ENCODE data around the gene PHLDB3. TPM values are rescaled to one million over a fixed set of nuclear protein-coding genes. Genes with fewer than 3 reads are reported as not detected.
"Not testable (repeated sequence)": the region's sequence is repeated elsewhere in the genome, so short reads cannot be mapped to it uniquely, and the experiment has no call there.

The PHLDB3 gene
- total RNA-seq, 1 donor from 2014 or later = 13.4 TPM

DNA sequence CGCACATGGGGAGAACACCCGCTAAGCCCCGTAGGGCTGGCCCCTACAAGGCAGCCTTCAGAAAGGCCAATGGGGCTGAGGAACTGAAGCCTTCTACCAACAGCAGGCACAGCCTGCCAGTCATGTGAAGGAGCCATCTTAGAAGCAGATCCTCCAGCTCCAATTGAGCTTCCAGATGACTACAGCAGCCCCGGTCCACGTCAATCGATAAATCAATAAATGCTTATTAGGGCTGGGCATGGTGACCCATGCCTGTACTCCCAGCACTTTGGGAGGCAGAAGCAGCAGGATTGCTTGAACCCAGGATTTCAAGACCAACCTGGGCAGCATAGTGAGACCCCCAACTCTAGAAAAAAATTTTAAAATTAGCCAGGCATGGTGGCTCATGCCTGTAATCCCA is 66.8 kb downstream of the PHLDB3 start:
- Mint-ChIP-seq H3K4me3 (ENCODE audit: unreplicated experiment) (no peak overlapping the region), H3K27ac (ENCODE audit: unreplicated experiment) (no peak overlapping the region), H3K9me3 (ENCODE audit: unreplicated experiment) (no peaks in the 10 kb centered on the region), H3K4me1 (ENCODE audit: low read depth, unreplicated experiment) (no peaks in the 10 kb centered on the region), H3K27me3 (ENCODE audit: low read depth, unreplicated experiment) (peaks cover 12% of the 10 kb centered on the region), H3K36me3 (ENCODE audit: low read depth, unreplicated experiment) (no peaks in the 10 kb centered on the region)
- DNase-seq (ENCODE audit: low read depth) = no peak
- Histone ChIP-seq H3K4me2 (ENCODE audit: low read length) (no peak overlapping the region), H2AFZ (ENCODE audit: low read depth, low read length) (no peak overlapping the region), H3K4me1 (ENCODE audit: insufficient read depth, low read length) (no peaks in the 10 kb centered on the region), H3K36me3 (ENCODE audit: insufficient read depth, low read length) (no peaks in the 10 kb centered on the region), H3K4me3 (ENCODE audit: insufficient read depth, low read depth, low read length) (no peak overlapping the region), H4K20me1 (ENCODE audit: insufficient read depth, low read length) (no peaks in the 10 kb centered on the region), H3K27me3 (ENCODE audit: insufficient read depth, low read length) (no peaks in the 10 kb centered on the region), H3K27ac (ENCODE audit: low read depth, low read length) (no peak overlapping the region), H3K9me3 (ENCODE audit: insufficient read depth, low read depth, low read length) (no peaks in the 10 kb centered on the region), H3K79me2 (ENCODE audit: insufficient read depth, low read length) (no peaks in the 10 kb centered on the region), H3K9ac (ENCODE audit: low read length) (no peak overlapping the region)
- no peak for TF ChIP-seq EZH2 (IDR thresholded peaks at IDR 0.05; ENCODE audit: insufficient read depth, low read length)
- TF ChIP-seq, protein P1, sequence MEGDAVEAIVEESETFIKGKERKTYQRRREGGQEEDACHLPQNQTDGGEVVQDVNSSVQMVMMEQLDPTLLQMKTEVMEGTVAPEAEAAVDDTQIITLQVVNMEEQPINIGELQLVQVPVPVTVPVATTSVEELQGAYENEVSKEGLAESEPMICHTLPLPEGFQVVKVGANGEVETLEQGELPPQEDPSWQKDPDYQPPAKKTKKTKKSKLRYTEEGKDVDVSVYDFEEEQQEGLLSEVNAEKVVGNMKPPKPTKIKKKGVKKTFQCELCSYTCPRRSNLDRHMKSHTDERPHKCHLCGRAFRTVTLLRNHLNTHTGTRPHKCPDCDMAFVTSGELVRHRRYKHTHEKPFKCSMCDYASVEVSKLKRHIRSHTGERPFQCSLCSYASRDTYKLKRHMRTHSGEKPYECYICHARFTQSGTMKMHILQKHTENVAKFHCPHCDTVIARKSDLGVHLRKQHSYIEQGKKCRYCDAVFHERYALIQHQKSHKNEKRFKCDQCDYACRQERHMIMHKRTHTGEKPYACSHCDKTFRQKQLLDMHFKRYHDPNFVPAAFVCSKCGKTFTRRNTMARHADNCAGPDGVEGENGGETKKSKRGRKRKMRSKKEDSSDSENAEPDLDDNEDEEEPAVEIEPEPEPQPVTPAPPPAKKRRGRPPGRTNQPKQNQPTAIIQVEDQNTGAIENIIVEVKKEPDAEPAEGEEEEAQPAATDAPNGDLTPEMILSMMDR (IDR thresholded peaks at IDR 0.05; ENCODE audit: insufficient read depth, low read depth, low read length) = no peak
- no peak for FAIRE-seq

DNA sequence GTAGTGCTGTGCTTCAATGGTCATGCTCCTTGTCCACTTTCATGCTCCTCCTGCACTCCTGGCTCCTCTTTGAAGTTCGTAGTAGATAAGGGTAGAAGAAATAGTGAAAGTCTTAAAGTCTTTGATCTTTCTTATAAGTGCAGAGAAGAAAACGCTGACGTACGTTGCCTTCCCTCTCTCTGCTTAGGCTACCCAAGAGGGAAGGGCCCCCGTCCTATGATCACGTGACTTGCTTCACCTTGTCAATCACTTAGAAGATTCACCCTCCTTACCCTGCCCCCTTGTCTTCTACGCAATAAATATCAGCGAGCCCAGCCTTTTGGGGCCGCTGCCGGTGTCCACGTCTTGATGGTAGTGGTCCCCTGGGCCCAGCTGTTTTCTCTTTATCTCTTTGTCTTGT is 67.3 kb downstream of the PHLDB3 start:
- not testable (repeated sequence) for H3K4me2 ChIP-seq (ENCODE audit: low read length); H3K4me3 ChIP-seq (ENCODE audit: insufficient read depth, low read depth, low read length); H3K36me3 ChIP-seq (ENCODE audit: insufficient read depth, low read length); H3K27me3 ChIP-seq (ENCODE audit: insufficient read depth, low read length); H4K20me1 ChIP-seq (ENCODE audit: insufficient read depth, low read length); H3K9me3 Mint-ChIP-seq (ENCODE audit: unreplicated experiment); H3K27ac Mint-ChIP-seq (ENCODE audit: unreplicated experiment); H3K79me2 ChIP-seq (ENCODE audit: insufficient read depth, low read length); H3K27ac ChIP-seq (ENCODE audit: low read depth, low read length); DNase-seq (ENCODE audit: low read depth); H3K9ac ChIP-seq (ENCODE audit: low read length); H2AFZ ChIP-seq (ENCODE audit: low read depth, low read length); H3K9me3 ChIP-seq (ENCODE audit: insufficient read depth, low read depth, low read length); H3K4me1 ChIP-seq (ENCODE audit: insufficient read depth, low read length); H3K4me3 Mint-ChIP-seq (ENCODE audit: unreplicated experiment); FAIRE-seq; H3K4me1 Mint-ChIP-seq (ENCODE audit: low read depth, unreplicated experiment); H3K36me3 Mint-ChIP-seq (ENCODE audit: low read depth, unreplicated experiment)
- peaks cover 12% of the 10 kb centered on the region for H3K27me3 Mint-ChIP-seq (ENCODE audit: low read depth, unreplicated experiment)

DNA sequence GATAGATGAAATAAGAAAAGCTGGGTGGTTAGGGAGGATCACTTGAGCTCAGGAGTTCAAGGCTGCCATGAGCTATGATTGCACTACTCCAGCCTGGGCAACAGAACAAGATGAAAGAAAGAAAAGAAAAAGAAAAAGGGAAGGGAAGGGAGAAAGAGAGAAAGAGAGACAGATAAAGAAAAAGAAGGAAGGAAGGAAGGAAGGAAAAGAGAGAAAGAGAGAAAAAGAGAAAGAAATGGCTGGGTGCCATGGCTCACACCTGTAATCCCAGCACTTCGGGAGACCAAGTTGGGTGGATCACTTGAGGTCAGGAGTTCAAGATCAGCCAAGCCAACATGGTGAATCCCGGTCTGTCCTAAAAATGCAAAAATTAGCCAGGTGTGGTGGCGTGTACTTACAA is 68.8 kb downstream of the PHLDB3 start:
- Histone ChIP-seq H3K4me1 (ENCODE audit: insufficient read depth, low read length) (no peaks in the 10 kb centered on the region), H3K9ac (ENCODE audit: low read length) (no peak overlapping the region), H2AFZ (ENCODE audit: low read depth, low read length) (no peak overlapping the region), H3K4me3 (ENCODE audit: insufficient read depth, low read depth, low read length) (no peak overlapping the region), H3K79me2 (ENCODE audit: insufficient read depth, low read length) (no peaks in the 10 kb centered on the region), H3K27me3 (ENCODE audit: insufficient read depth, low read length) (no peaks in the 10 kb centered on the region), H3K27ac (ENCODE audit: low read depth, low read length) (no peak overlapping the region), H3K9me3 (ENCODE audit: insufficient read depth, low read depth, low read length) (no peaks in the 10 kb centered on the region), H4K20me1 (ENCODE audit: insufficient read depth, low read length) (no peaks in the 10 kb centered on the region), H3K4me2 (ENCODE audit: low read length) (no peak overlapping the region), H3K36me3 (ENCODE audit: insufficient read depth, low read length) (no peaks in the 10 kb centered on the region)
- no peak overlapping the region for H3K4me3 Mint-ChIP-seq (ENCODE audit: unreplicated experiment)
- no peak overlapping the region for H3K27ac Mint-ChIP-seq (ENCODE audit: unreplicated experiment)
- no peaks in the 10 kb centered on the region for H3K36me3 Mint-ChIP-seq (ENCODE audit: low read depth, unreplicated experiment)
- DNase-seq (ENCODE audit: low read depth) (no peak), FAIRE-seq (no peak)
- no peaks in the 10 kb centered on the region for H3K4me1 Mint-ChIP-seq (ENCODE audit: low read depth, unreplicated experiment)
- H3K9me3 Mint-ChIP-seq (ENCODE audit: unreplicated experiment) = no peaks in the 10 kb centered on the region
- H3K27me3 Mint-ChIP-seq (ENCODE audit: low read depth, unreplicated experiment) = peaks cover 7% of the 10 kb centered on the region
- no peak for TF ChIP-seq EZH2 (IDR thresholded peaks at IDR 0.05; ENCODE audit: insufficient read depth, low read length)
- TF ChIP-seq, protein P1 (IDR thresholded peaks at IDR 0.05; ENCODE audit: insufficient read depth, low read depth, low read length) = no peak

Measured in astrocyte (in vitro differentiated cells and primary cell).